ENCODE measurements around the gene HS3ST4. TPM values are rescaled to one million over a fixed set of nuclear protein-coding genes. Genes with fewer than 3 reads are reported as not detected.
A peak's percentile ranks its signal among the peaks of the same experiment; 100 is the strongest.

Gene HS3ST4
- total and polyA plus RNA-seq, 2 donors from 2014 or later = not detected

DNA sequence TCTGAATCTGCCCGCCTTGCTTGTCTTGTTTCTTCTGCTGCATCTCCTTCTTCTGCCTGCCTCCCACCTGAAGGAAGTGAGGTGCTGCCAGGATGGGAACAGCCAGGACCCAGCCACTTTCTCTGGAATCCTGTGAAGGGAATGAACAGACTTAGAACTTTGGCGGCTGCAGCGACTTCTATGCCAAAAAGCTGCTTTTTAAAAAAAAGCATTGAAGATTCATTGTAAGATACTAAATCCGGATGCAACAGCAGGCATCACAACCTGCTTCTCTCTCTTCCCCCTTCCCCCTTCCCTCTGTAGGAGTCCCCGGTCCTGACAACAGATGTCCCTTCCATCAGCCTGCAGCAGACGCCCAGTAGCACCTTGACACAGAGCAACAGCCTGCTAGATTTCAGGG lies 176.3 kb downstream of the HS3ST4 start:
- DNase-seq = peak in 1 of 5 donors; percentile 14
- TF ChIP-seq, protein P1, sequence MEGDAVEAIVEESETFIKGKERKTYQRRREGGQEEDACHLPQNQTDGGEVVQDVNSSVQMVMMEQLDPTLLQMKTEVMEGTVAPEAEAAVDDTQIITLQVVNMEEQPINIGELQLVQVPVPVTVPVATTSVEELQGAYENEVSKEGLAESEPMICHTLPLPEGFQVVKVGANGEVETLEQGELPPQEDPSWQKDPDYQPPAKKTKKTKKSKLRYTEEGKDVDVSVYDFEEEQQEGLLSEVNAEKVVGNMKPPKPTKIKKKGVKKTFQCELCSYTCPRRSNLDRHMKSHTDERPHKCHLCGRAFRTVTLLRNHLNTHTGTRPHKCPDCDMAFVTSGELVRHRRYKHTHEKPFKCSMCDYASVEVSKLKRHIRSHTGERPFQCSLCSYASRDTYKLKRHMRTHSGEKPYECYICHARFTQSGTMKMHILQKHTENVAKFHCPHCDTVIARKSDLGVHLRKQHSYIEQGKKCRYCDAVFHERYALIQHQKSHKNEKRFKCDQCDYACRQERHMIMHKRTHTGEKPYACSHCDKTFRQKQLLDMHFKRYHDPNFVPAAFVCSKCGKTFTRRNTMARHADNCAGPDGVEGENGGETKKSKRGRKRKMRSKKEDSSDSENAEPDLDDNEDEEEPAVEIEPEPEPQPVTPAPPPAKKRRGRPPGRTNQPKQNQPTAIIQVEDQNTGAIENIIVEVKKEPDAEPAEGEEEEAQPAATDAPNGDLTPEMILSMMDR (IDR thresholded peaks at IDR 0.05; ENCODE audit: borderline replicate concordance, extremely low read depth, insufficient read depth) = no peak
- Histone ChIP-seq H3K9ac (ENCODE audit: low read length in 3 of 3) (no peak overlapping the region), H3K27me3 (ENCODE audit: control insufficient read depth, insufficient read depth, low read length) (no peaks in the 10 kb centered on the region), H3K4me3 (ENCODE audit: low read length in 3 of 3) (no peak overlapping the region), H3K4me1 (ENCODE audit: control insufficient read depth in 2 of 3, insufficient read depth in 2 of 3, low read depth in 1 of 3, low read length in 3 of 3) (no peaks in the 10 kb centered on the region), H3K36me3 (ENCODE audit: control insufficient read depth in 2 of 3, insufficient read depth in 3 of 3, low read length in 3 of 3) (no peaks in the 10 kb centered on the region), H3K9me3 (ENCODE audit: control insufficient read depth in 2 of 3, insufficient read depth in 1 of 3, low read length in 3 of 3) (peaks cover 0 to 2% (median 0%) of the 10 kb centered on the region in 3 donors), H3K27ac (ENCODE audit: low read depth in 2 of 2, low read length in 2 of 2) (no peak overlapping the region)
- no peak for FAIRE-seq
- intact Hi-C loops (cut with DNase I) = no loop called here

DNA sequence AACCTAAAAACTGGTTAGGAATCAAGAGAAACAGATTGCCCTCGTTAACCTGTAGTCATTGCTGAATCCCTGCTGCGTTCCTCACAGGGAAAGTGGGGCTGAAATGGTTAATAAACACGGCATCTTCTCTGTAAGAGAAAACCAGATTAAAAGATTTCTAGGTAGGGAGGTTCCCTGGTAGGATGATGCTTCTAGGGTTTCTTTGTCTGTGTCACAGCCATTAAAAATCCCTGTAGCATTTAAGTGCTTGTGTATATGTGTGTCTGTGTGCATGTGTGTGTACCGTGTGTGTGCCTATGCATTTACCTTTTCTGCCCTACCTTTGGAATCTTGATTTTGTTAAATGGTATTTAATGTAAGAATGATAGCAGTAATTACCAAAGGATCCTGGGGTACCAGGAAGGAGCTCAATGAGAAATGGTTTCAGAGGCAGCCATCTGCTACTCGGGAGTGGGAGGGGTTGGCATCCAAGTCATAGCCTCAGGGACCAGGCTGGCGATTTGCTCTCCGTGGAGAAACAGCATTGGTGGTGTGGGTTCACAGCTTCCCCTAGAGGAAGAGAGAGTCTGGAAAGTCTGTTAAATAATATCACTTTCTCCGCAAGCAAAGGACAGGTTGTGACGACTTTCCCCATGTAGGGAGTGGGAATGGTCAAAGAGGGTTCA lies 177.1 kb downstream of the HS3ST4 start:
- DNase-seq (peak in 4 of 5 donors; percentile 34 to 75 (median 53)), FAIRE-seq (no peak)
- TF ChIP-seq, protein P1 (IDR thresholded peaks at IDR 0.05; ENCODE audit: borderline replicate concordance, extremely low read depth, insufficient read depth) = no peak
- Histone ChIP-seq H3K27ac (ENCODE audit: low read depth in 2 of 2, low read length in 2 of 2) (no peak overlapping the region), H3K4me3 (ENCODE audit: low read length in 3 of 3) (no peak overlapping the region), H3K27me3 (ENCODE audit: control insufficient read depth, insufficient read depth, low read length) (no peaks in the 10 kb centered on the region), H3K4me1 (ENCODE audit: control insufficient read depth in 2 of 3, insufficient read depth in 2 of 3, low read depth in 1 of 3, low read length in 3 of 3) (no peaks in the 10 kb centered on the region), H3K36me3 (ENCODE audit: control insufficient read depth in 2 of 3, insufficient read depth in 3 of 3, low read length in 3 of 3) (no peaks in the 10 kb centered on the region), H3K9me3 (ENCODE audit: control insufficient read depth in 2 of 3, insufficient read depth in 1 of 3, low read length in 3 of 3) (peaks cover 0 to 2% (median 0%) of the 10 kb centered on the region in 3 donors), H3K9ac (ENCODE audit: low read length in 3 of 3) (no peak overlapping the region)
- intact Hi-C loops (cut with DNase I) = no loop called here

DNA sequence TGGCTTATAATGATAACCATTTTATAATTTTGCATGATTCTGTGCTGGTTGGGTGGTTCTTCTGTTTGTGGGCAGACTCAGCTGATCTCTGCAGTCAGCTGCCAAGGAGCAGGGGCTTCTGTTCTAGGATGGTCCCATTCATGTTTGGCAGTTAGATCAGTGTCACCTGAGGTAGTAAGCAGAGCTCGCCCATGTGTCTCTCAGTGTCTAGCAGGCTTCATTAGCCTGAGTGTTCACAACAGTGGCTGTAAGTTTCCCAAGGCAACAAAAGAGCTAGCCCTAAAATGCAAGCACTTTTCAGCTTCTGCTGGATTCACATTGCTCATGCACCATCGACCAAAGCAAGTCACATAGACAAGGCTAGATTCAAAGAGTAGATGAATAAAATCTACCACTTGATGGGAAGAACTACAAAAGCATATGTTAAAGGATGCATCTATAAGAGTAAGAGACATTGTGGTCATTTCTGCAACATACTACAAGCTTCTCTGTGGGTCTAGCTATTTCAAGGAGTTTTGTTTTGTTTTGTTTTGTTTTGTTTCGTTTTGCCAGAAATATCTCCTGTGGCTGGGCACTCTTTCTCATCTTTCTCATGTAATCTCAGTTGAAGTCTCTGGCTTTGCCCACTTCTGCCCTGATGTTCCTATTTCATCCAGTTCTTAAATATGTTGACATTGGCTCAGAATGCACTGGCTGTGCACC lies 180.8 kb downstream of the HS3ST4 start:
- H3K27me3 ChIP-seq (ENCODE audit: control insufficient read depth, insufficient read depth, low read length) = no peaks in the 10 kb centered on the region
- H3K4me1 ChIP-seq (ENCODE audit: control insufficient read depth in 2 of 3, insufficient read depth in 2 of 3, low read depth in 1 of 3, low read length in 3 of 3) = no peaks in the 10 kb centered on the region
- no peaks in the 10 kb centered on the region for H3K9me3 ChIP-seq (ENCODE audit: control insufficient read depth in 2 of 3, insufficient read depth in 1 of 3, low read length in 3 of 3)
- no peak overlapping the region for H3K9ac ChIP-seq (ENCODE audit: low read length in 3 of 3)
- TF ChIP-seq, protein P1 (IDR thresholded peaks at IDR 0.05; ENCODE audit: borderline replicate concordance, extremely low read depth, insufficient read depth) = no peak
- H3K27ac ChIP-seq (ENCODE audit: low read depth in 2 of 2, low read length in 2 of 2) = no peak overlapping the region
- intact Hi-C loops (cut with DNase I) = no loop called here
- FAIRE-seq = no peak
- no peaks in the 10 kb centered on the region for H3K36me3 ChIP-seq (ENCODE audit: control insufficient read depth in 2 of 3, insufficient read depth in 3 of 3, low read length in 3 of 3)
- DNase-seq = no peak
- H3K4me3 ChIP-seq (ENCODE audit: low read length in 3 of 3) = no peak overlapping the region
